Spleen (tissue), 11 donors: ENCODE results near the gene SDCBP2. TPM values are rescaled to one million over a fixed set of nuclear protein-coding genes. Genes with fewer than 3 reads are reported as not detected.
A peak's percentile ranks its signal among the peaks of the same experiment; 100 is the strongest.

Experiments
- DNase-seq: peaks from one replicate; pipeline ENCODE4 v3.0.0-alpha.2; 2020
- H3K27ac ChIP-seq, 8 donors: fragments of 200-600 bp; sonication (generic) in 7 of 8; 1 replicate in 4 of 8; 2 replicates in 4 of 8; pipeline versions ENCODE4 v1.5.0 to v1.8.0; 2016 to 2021; ENCODE audit warnings: inconsistent platforms in 4 of 8, mild to moderate bottlenecking in 4 of 8, moderate library complexity in 1 of 8
- H3K27me3 ChIP-seq, 7 donors: fragments of 200-600 bp; sonication (generic) in 6 of 7; replicated peaks in 1 of 7; 1 replicate in 4 of 7; 2 replicates in 3 of 7; pipeline versions ENCODE4 v1.5.0 to v1.8.0; 2016 to 2021; ENCODE audit warnings: inconsistent platforms in 3 of 7, mild to moderate bottlenecking in 1 of 7
- H3K36me3 ChIP-seq, 6 donors: fragments of 200-600 bp; sonication (generic) in 5 of 6; 1 replicate in 4 of 6; 2 replicates in 2 of 6; pipeline versions ENCODE4 v1.5.0 to v1.8.0; 2016 to 2021; ENCODE audit warnings: inconsistent platforms in 2 of 6
- H3K4me1 ChIP-seq, 6 donors: fragments of 200-600 bp; sonication (generic) in 5 of 6; 1 replicate in 3 of 6; 2 replicates in 3 of 6; pipeline versions ENCODE4 v1.5.0 to v1.8.0; 2016 to 2021; ENCODE audit warnings: inconsistent platforms in 3 of 6
- H3K4me3 ChIP-seq, 8 donors: fragments of 200-600 bp; sonication (generic) in 7 of 8; 1 replicate in 4 of 8; 2 replicates in 4 of 8; pipeline versions ENCODE4 v1.5.0 to v1.8.0; 2016 to 2021; ENCODE audit warnings: inconsistent platforms in 4 of 8, mild to moderate bottlenecking in 4 of 8, moderate library complexity in 2 of 8
- H3K9me3 ChIP-seq, 8 donors: fragments of 200-600 bp; sonication (generic) in 7 of 8; 1 replicate in 4 of 8; 2 replicates in 4 of 8; pipeline versions ENCODE4 v1.5.0 to v1.8.0; 2016 to 2021; ENCODE audit warnings: inconsistent platforms in 4 of 8
- POLR2A ChIP-seq, 3 donors: fragments of 450-650 bp; IDR thresholded peaks; one replicate each; pipeline ENCODE4 v1.5.1; 2017; ENCODE audit warnings: antibody characterized with exemption in 3 of 3, mild to moderate bottlenecking in 1 of 3
- POLR2AphosphoS5 ChIP-seq, 3 donors: sonication (generic); formaldehyde crosslinking; IDR thresholded peaks; one replicate each; pipeline ENCODE4 v1.5.1; 2017; ENCODE audit warnings: antibody characterized with exemption in 3 of 3
- WGBS, 5 donors: extraction: QIAGEN DNeasy Blood & Tissue Kit in 3 of 5; methylation state at CpG; one replicate each; pipeline versions ENCODE4 v1.1.5 to v1.1.7; 2013 to 2018; 5-methylcytosine and 5-hydroxymethylcytosine counted together
- intact Hi-C: fragments of 100-400 bp; cut with DNase I; formaldehyde crosslinking; loops from one replicate; pipeline ENCODE4 v1.15.0; 2023; ENCODE audit warnings: low total_unique reads
- polyA plus RNA-seq, 3 donors: library from polyadenylated mRNA; stranded (reverse); fragments of 200-250 nt; gene quantifications; one replicate each; pipeline ENCODE4 v1.2.1, GENCODE V29; 2013
- total RNA-seq, 7 donors: library from RNA; depleted of rRNA in 3 of 7; stranded (reverse); fragments of >200 nt in 3 of 7; fragmentation: NEBNext Ultra II Directional in 4 of 7; extraction: Animal tissue kit (Norgen Biotek cat#: 25700) in 4 of 7; gene quantifications; one replicate each; pipeline versions ENCODE4 v1.1.0 to v1.2.1, GENCODE V29; 2016 to 2021
- TF ChIP-seq, protein P1 (sequence below), 11 experiments: fragments of 200-600 bp in 7 of 11; fragments of 450-650 bp in 4 of 11; sonication (generic) in 4 of 11; IDR thresholded peaks in 8 of 11; conservative IDR thresholded peaks in 3 of 11; 1 replicate in 7 of 11; 2 replicates in 4 of 11; pipeline versions ENCODE4 v1.4.0 to v1.8.0; 2016 to 2021; ENCODE audit warnings: antibody characterized with exemption in 11 of 11, inconsistent platforms in 4 of 11, mild to moderate bottlenecking in 1 of 11
- donor health status: healthy with polysubstance abuse.
- donor health status: DM: no; HTN: no; CAD: no; lungs with moderate emphysema.
- donor health status: DM: no; HTN: no; CAD: no.
- donor health status: Bipolar disorder and iron deficiency.
- donor health status: healthy.
- donor health status: DM: no; HTN: no; CAD: no.
- donor health status: DM: yes; HTN: yes; CAD: no.

The SDCBP2 gene
- total and polyA plus RNA-seq, 10 donors, result 2.0 to 7.1 (median 3.3) TPM

DNA sequence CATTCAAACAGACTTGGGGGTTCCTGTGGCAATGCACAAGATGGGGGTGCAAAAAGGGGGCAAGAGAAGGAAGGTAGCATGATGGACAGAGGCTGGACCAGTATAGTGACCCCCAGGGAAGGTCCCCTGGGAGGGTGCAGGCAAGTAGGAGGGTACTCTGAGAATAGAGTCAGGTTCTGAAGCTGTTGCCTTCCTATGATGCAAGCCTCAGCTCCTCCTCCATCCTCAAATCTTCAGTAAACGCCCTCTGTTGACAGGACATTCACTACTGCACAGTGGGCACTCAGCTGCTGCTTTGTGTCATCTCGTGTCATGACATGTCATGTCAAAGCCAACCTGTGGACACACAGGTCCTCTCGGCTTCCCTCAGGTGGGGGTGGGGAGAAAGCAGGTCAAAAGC lies 5.8 kb upstream of the SDCBP2 start:
- DNase-seq, result peak; percentile 24
- peaks cover 28 to 85% (median 49%) of the 10 kb centered on the region in 6 donors for H3K4me1 ChIP-seq

DNA sequence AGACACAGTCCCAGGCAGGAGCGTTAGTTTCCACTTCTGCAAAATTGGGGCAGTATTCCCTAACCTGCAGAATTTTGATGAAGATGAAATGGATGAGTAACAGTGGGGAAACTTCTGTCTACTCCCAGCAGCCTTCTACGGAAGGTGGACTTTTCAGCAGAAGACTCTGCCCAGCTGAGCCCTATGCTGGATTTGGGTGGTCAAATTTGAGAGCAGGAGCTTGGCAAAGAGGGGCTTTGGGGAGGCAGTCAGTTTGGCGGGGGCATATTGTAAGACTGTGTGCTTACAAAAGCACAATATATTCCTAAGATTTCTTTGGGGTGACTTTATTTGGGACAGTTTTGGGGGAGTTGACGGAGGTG lies 5.4 kb upstream of the SDCBP2 start:
- 74 to 93% (median 86%) methylated on average over 4 of the region's 4 CpGs for WGBS, 5 donors
- H3K4me3 ChIP-seq, result no peak overlapping the region
- DNase-seq, result no peak
- TF ChIP-seq, protein P1, sequence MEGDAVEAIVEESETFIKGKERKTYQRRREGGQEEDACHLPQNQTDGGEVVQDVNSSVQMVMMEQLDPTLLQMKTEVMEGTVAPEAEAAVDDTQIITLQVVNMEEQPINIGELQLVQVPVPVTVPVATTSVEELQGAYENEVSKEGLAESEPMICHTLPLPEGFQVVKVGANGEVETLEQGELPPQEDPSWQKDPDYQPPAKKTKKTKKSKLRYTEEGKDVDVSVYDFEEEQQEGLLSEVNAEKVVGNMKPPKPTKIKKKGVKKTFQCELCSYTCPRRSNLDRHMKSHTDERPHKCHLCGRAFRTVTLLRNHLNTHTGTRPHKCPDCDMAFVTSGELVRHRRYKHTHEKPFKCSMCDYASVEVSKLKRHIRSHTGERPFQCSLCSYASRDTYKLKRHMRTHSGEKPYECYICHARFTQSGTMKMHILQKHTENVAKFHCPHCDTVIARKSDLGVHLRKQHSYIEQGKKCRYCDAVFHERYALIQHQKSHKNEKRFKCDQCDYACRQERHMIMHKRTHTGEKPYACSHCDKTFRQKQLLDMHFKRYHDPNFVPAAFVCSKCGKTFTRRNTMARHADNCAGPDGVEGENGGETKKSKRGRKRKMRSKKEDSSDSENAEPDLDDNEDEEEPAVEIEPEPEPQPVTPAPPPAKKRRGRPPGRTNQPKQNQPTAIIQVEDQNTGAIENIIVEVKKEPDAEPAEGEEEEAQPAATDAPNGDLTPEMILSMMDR (IDR thresholded peaks at IDR 0.05 in 8 of 11, conservative IDR thresholded peaks at IDR 0.05 in 3 of 11), result no peak
- TF ChIP-seq POLR2AphosphoS5 (IDR thresholded peaks at IDR 0.05) (no peak), POLR2A (IDR thresholded peaks at IDR 0.05) (no peak)
- peak overlapping the region in 2 of 8 donors; percentile 8 to 10 for H3K27ac ChIP-seq
- no peaks in the 10 kb centered on the region for H3K9me3 ChIP-seq
- H3K36me3 ChIP-seq, result peaks cover 0 to 38% (median 0%) of the 10 kb centered on the region in 6 donors
- no peaks in the 10 kb centered on the region for H3K27me3 ChIP-seq
- intact Hi-C loops, result no loop called here
- H3K4me1 ChIP-seq, result peaks cover 32 to 88% (median 53%) of the 10 kb centered on the region in 6 donors

More for the DNA sequence above, 5.8 kb upstream of the SDCBP2 start:
- H3K36me3 ChIP-seq, result peaks cover 0 to 38% (median 0%) of the 10 kb centered on the region in 6 donors
- 55 to 80% (median 67%) methylated on average over 3 of the region's 3 CpGs for WGBS, 5 donors
- H3K27ac ChIP-seq, result peak overlapping the region in 2 of 8 donors; percentile 8 to 10
- H3K27me3 ChIP-seq, result no peaks in the 10 kb centered on the region
- no peak overlapping the region for H3K4me3 ChIP-seq
- intact Hi-C loops, result no loop called here
- no peak for TF ChIP-seq POLR2A (IDR thresholded peaks at IDR 0.05)
- TF ChIP-seq POLR2AphosphoS5 (IDR thresholded peaks at IDR 0.05), result no peak
- TF ChIP-seq, protein P1 (IDR thresholded peaks at IDR 0.05 in 8 of 11, conservative IDR thresholded peaks at IDR 0.05 in 3 of 11), result no peak
- no peaks in the 10 kb centered on the region for H3K9me3 ChIP-seq

DNA sequence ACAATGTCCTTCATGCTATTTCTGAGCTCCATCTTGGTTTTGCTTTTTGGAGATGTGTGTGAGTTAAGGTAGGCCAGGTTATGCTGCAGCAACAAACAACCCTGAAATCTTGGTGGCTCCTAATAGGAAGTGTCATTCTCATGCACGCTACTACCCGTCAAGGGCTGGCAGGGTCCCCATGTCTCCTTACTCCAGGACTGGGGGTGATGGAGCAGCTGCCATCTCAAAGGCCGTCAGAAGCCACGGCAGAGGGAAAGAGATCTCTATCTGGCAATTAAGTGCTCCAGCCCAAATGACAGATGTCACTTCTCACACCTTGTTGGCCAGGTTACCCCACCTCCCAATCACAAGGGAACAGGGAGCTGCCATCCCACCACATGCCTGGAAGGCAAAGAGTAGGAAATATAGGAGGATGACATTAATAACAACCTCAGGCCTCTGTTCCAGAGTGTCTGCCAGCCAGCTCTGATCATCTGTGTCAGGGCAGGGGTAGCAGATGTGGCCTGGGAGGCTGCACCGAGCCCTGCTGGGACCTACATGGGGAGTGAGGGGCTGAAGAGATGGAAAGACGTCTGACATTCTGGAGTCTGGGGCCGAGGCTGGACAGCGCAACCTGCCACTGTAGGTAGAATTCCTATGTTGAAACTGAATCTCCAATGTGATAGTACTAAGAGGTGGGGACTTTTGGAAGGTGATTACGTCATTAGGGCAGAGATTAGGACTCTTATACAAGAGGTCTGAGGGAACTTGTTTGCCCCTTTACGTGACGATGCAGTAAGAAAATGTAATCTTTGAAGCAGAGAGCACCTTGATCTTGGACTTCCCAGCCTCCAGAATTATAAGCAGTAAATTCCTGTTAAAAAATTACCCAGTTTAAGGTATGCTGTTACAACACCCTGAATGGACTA lies 4.8 kb upstream of the SDCBP2 start:
- peak overlapping the region in 3 of 8 donors; percentile 10 to 99 (median 10) for H3K27ac ChIP-seq
- H3K9me3 ChIP-seq, result no peaks in the 10 kb centered on the region
- peak; percentile 27 for DNase-seq
- H3K36me3 ChIP-seq, result peaks cover 0 to 42% (median 0%) of the 10 kb centered on the region in 6 donors
- intact Hi-C loops, result no loop called here
- H3K4me3 ChIP-seq, result no peak overlapping the region
- H3K27me3 ChIP-seq, result no peaks in the 10 kb centered on the region
- peaks cover 37 to 88% (median 60%) of the 10 kb centered on the region in 6 donors for H3K4me1 ChIP-seq
- 91 to 96% (median 92%) methylated on average over 11 of the region's 11 CpGs for WGBS, 5 donors
- TF ChIP-seq POLR2AphosphoS5 (IDR thresholded peaks at IDR 0.05) (no peak), POLR2A (IDR thresholded peaks at IDR 0.05) (no peak)
- TF ChIP-seq, protein P1 (IDR thresholded peaks at IDR 0.05 in 8 of 11, conservative IDR thresholded peaks at IDR 0.05 in 3 of 11), result no peak

DNA sequence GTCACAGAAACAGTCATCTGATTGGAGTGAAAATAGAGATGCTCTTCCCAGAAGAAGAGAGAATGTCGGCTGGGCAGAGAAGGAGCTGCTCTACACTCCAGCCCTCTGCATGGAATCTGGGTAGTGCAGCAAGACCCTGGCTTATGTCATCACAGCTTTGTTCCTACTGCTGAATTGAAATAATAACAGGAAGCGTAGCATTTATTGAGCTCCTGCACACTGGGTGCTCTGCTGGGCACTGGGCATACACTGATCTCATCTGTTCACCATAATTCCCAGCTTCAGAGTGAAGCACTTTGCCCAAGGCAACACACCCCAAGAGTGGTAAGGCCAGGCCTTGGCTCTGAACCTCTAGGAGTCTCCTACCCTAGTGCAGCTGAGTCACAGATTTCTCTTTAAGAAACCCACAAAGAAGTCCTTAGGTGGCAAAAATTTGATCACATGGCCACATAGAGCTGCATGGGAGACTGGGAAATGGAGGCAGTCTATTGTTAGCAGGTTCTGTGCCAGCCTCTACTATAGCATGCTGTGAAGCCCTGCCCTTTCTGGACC lies 3.9 kb upstream of the SDCBP2 start:
- 92 to 98% (median 94%) methylated on average over 2 of the region's 2 CpGs for WGBS, 5 donors
- TF ChIP-seq, protein P1 (IDR thresholded peaks at IDR 0.05 in 8 of 11, conservative IDR thresholded peaks at IDR 0.05 in 3 of 11), result no peak
- no peak for TF ChIP-seq POLR2A (IDR thresholded peaks at IDR 0.05)
- no peak for TF ChIP-seq POLR2AphosphoS5 (IDR thresholded peaks at IDR 0.05)
- Histone ChIP-seq H3K27me3 (no peaks in the 10 kb centered on the region), H3K4me3 (no peak overlapping the region), H3K9me3 (no peaks in the 10 kb centered on the region), H3K27ac (peak overlapping the region in 4 of 8 donors; percentile 10 to 99 (median 16)), H3K36me3 (peaks cover 0 to 46% (median 0%) of the 10 kb centered on the region in 6 donors), H3K4me1 (peaks cover 31 to 88% (median 63%) of the 10 kb centered on the region in 6 donors)
- intact Hi-C loops, result no loop called here
- DNase-seq, result no peak
